Stimulated activated naive B cell treated with anti-CD40 and anti-IgM and Interleukin-4, amounts not matched to agents 10 μg/mL and 1 μg/mL and 100 μg/mL, for 72 hours (primary cell): Measurements from ENCODE around the gene CDKN2A.

Experiments
- ATAC-seq, 2 donors: fragments of 150-1000 bp; cut with Tn5 transposase; replicated peaks; 2 replicates each; pipeline ENCODE4 v1.10.0; 2021; ENCODE audit warnings: moderate library complexity in 1 of 2
- DNase-seq: peaks from one replicate; pipeline ENCODE4 v3.0.0; 2021
- H3K27ac Mint-ChIP-seq: one replicate; pipeline ENCODE4 v1.8.0; 2022; ENCODE audit warnings: mild to moderate bottlenecking, mixed read lengths
- H3K27me3 Mint-ChIP-seq, 2 donors: one replicate each; pipeline ENCODE4 v1.8.0; 2022; ENCODE audit warnings: mixed read lengths in 2 of 2
- H3K36me3 Mint-ChIP-seq, 2 donors: one replicate each; pipeline ENCODE4 v1.8.0; 2022; ENCODE audit warnings: mixed read lengths in 2 of 2, mild to moderate bottlenecking in 1 of 2
- H3K4me1 Mint-ChIP-seq, 2 donors: one replicate each; pipeline ENCODE4 v1.8.0; 2022; ENCODE audit warnings: mixed read lengths in 2 of 2, mild to moderate bottlenecking in 1 of 2
- H3K4me3 Mint-ChIP-seq, 2 donors: one replicate each; pipeline ENCODE4 v1.8.0; 2022; ENCODE audit warnings: mild to moderate bottlenecking in 2 of 2, mixed read lengths in 2 of 2, moderate library complexity in 1 of 2
- H3K9me3 Mint-ChIP-seq, 2 donors: one replicate each; pipeline ENCODE4 v1.8.0; 2022; ENCODE audit warnings: mixed read lengths in 2 of 2, mild to moderate bottlenecking in 1 of 2

CDKN2A gene

DNA sequence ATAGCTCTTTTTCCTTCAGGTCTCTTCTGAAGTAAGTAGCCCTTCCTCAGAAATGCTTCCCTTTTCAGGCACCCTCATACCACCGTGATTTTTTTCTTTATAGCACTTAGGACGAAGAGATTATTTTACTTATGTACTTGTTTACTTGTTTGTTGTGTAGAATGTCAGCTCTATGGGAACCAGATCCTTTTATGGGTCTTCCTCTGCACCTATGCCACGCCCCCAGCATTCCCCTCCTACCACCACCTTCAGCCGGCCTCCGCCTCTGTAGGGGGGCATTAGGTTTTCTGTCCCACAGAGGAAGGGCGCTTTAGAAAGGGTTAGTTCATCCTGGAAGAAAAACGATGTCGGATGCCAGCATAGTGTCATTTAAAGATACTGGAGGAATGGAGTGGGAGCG lies 2.2 kb upstream of the CDKN2A start:
- Mint-ChIP-seq H3K27ac (peak overlapping the region; percentile 98), H3K36me3 (peaks cover 6% of the 10 kb centered on the region in 2 donors), H3K4me3 (peak overlapping the region; percentile 93 to 97), H3K4me1 (peaks cover 14 to 31% of the 10 kb centered on the region in 2 donors), H3K9me3 (no peaks in the 10 kb centered on the region), H3K27me3 (peaks cover 0 to 9% of the 10 kb centered on the region in 2 donors)
- ATAC-seq: no peak
- DNase-seq: no peak

DNA sequence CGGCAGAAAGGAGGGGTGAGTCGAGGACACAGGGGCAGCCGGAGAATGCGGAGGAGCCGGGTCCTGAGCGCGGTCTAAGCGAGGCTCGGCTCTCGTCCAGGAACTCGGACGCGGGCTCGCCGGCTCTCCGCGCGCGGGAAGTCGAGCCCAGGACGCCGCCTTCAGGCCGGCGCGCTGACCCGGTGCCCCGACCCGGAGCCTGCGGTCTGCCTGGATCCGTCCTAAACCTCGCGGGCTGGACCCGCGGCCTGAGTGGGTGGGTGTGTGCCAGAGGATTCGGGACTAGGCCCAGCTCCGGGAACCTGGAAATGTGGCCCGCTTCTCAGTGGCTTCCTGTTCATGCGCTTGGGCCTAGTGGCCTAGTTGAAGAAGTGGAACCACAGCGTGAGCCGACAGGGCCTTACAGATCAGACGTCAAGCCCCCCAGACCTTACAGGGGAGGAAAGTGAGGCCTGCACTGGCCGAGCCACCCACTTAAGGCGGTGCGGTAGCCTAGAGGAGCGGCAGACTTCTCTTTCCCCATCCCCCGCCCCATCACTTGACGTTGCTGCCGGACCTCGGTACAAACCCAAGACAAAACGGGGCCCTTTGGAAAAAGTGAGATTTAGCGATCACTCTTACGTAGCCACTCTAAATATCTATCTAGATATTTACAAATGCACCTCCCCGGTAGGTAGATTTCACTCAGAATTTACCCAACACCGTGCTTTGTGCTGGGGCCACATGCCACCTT lies 1.6 kb upstream of the CDKN2A start:
- Mint-ChIP-seq H3K27ac (peak overlapping the region; percentile 98), H3K4me3 (peak overlapping the region; percentile 93 to 97), H3K27me3 (peaks cover 0 to 6% of the 10 kb centered on the region in 2 donors), H3K9me3 (no peaks in the 10 kb centered on the region), H3K36me3 (peaks cover 6% of the 10 kb centered on the region in 2 donors), H3K4me1 (peaks cover 14 to 31% of the 10 kb centered on the region in 2 donors)
- DNase-seq: peak; percentile 41
- ATAC-seq: peak; percentile 14 to 26

DNA sequence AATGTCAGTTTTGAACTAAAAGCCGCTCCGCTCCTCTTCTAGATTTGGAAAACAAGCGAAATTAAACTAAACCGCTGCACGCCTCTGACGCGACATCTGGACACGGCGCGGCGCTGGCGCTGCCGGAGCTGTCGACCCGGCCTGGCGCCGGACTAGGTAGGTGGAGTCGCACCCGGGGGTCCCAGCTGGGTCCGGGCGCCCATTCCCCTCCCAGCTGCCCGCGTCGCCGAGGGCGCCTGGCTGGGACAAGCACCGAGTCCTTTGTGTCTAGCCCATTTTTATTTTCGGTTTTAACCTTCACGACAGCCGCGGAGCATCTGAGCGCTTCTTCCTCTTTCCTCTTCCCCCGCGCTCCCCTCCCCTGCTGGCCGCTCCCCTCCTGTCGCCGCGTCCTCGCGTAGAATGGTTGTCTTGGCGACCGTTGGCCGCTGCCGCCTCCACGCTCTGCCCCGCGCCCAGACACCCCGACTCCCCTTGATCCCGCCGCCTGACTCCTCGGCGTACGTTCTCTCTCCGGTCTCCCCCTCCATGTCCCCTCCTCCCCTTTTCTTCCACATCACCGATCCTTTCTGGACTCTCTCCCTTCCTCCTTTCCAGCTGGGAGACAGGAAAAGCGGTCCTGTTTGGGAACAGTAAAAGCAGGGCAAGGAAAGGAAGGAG lies 944 bp upstream of the CDKN2A start:
- peak; percentile 86 for DNase-seq

DNA sequence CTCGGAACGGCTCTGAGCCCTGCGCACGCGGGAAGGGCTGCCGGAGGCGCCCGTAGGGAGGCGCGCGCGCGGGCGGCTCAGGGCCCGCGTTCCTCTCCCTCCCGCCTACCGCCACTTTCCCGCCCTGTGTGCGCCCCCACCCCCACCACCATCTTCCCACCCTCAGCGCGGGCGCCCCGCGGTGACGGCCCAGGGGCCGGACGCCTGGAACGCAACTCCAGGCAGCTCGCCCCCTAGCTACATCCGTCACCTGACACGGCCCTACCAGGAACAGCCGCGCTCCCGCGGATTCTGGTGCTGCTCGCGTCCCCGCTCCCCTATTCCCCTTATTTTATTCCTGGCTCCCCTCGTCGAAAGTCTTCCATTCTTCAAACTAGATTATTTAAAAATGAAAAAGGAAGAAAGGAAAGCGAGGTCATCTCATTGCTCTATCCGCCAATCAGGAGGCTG lies 389 bp upstream of the CDKN2A start, which contains the start of gene CDKN2B-AS1:
Gene CDKN2B-AS1, plus strand, starts transcription at position 236 of the 450 bp plus-strand sequence.
- Mint-ChIP-seq H3K27ac (peak within 1 kb of the TSS; percentile 98), H3K4me3 (peak within 1 kb of the TSS; percentile 93 to 97), H3K9me3 (peaks cover 0 to under 1% of the 10 kb centered on the region in 2 donors), H3K4me1 (peaks cover 21 to 40% of the 10 kb centered on the region in 2 donors), H3K27me3 (peaks cover 10 to 14% of the 10 kb centered on the region in 2 donors), H3K36me3 (peaks cover 9 to 13% of the 10 kb centered on the region in 2 donors)
- DNase-seq (peak; percentile 51), ATAC-seq (peak; percentile 62 to 63)

More for the DNA sequence above, 944 bp upstream of the CDKN2A start:
- H3K4me3 Mint-ChIP-seq: peak overlapping the region; percentile 93 to 97
- H3K27ac Mint-ChIP-seq: peak overlapping the region; percentile 98
- peaks cover 6 to 9% of the 10 kb centered on the region in 2 donors for H3K36me3 Mint-ChIP-seq
- ATAC-seq: peak; percentile 86 to 89
- no peaks in the 10 kb centered on the region for H3K9me3 Mint-ChIP-seq
- peaks cover 17 to 34% of the 10 kb centered on the region in 2 donors for H3K4me1 Mint-ChIP-seq
- peaks cover 4 to 8% of the 10 kb centered on the region in 2 donors for H3K27me3 Mint-ChIP-seq

DNA sequence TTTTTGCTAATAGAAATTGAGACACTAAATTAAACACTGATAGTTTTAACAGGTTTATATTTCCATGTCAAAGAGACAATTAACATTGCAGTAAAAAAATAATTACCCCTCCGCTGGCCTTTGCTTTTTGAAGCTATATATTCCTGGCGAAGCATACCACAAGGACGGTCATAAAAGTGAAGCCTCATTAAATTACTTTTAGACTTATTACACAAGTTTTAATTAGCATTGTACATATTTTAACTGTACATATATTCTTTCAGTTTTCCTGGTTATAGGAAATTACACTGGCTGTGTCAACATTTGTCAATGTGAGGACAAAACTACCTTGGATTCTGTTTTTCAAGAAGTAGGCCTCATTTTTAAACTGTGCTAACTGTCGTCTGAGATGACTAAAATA lies 1.2 kb downstream of the CDKN2A start:
- Mint-ChIP-seq H3K9me3 (peaks cover 0 to 1% of the 10 kb centered on the region in 2 donors), H3K4me1 (peaks cover 24 to 48% of the 10 kb centered on the region in 2 donors), H3K36me3 (peaks cover 13 to 15% of the 10 kb centered on the region in 2 donors), H3K27ac (no peak overlapping the region), H3K4me3 (peak overlapping the region; percentile 93 to 97), H3K27me3 (peaks cover 25% of the 10 kb centered on the region in 2 donors)
- ATAC-seq (no peak), DNase-seq (no peak)

DNA sequence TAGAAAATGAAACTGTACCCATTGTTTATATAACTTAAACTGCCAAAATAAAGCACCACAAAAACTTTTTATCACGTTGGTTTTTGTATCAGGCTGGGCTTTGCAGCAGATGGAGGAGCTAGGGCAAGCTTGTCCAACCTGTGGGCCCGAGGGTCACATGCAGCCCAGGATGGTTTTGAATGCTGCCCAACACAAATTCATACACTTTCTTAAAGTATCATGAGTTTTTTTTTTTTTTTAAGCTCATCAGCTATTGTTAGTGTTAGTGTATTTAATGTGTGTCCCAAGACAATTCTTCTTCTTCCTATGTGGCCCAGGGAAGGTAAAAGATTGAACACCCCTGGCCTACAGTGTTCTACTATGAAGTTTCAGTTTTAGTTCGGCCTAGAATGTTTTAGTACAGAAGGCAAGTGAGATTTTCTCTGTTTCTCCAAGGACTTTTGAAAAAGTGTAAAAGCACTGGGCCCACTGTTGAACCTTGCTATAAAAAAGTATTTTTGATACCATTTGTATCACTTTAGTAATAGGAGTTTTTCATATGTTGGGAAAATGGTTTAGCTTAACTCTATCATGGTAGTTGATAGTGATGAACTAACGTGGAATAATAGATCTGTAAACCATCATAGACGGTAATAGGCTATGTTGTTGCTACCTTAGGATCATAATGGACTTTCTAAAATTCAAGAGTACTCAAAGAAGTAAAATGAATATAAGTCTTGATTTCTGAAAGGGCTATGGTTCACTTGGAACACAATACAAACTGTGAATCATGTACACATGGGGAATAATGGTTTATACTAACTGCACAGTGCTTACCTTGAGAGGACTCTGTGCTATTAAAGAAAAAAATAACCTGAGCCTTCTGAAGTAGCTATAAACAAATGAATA lies 2.9 kb downstream of the CDKN2A start:
- Mint-ChIP-seq H3K4me1 (peaks cover 21 to 55% of the 10 kb centered on the region in 2 donors), H3K36me3 (peaks cover 10 to 15% of the 10 kb centered on the region in 2 donors), H3K9me3 (peaks cover 0 to 1% of the 10 kb centered on the region in 2 donors), H3K27ac (no peak overlapping the region), H3K4me3 (no peak overlapping the region), H3K27me3 (peaks cover 36 to 39% of the 10 kb centered on the region in 2 donors)
- DNase-seq: no peak
- ATAC-seq: no peak

DNA sequence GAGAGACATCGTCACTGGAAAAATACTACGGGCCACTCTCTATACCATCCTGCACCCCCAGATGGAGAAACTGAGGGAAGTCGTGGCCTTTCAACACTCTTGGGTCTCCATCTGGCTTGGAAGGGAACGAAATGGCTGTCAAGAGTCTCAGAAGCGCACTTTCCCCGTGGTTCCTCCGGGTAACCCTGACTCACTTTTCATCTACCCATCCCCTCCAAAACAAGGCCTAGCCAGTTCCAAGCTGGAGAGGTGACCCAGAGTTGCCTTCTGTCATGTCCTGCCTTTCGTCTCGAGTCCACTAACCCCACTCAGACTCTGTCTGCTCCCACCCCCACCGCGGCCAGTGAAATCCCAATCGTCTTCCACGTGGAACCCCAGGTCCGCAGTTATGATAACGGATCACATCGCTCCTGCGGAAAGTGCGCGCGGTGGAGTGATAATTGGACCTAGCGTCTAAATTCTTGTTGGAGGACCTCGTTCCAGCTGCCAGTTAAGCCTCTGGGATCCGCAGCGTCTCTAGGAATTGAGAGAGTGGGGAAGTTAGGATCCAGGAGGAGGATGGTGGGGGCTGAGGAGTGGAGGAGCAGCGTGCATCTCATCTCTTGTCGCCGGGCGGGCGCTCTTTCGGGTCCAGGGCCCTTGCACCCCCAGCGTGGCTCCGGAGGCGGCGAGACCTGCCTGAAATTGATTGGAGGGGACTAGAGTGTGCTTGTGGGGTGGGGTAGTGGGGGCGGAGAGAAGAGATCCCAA lies 4.6 kb downstream of the CDKN2A start:
- peaks cover 8 to 10% of the 10 kb centered on the region in 2 donors for H3K36me3 Mint-ChIP-seq
- peaks cover 0 to 1% of the 10 kb centered on the region in 2 donors for H3K9me3 Mint-ChIP-seq
- H3K27me3 Mint-ChIP-seq: peaks cover 36 to 45% of the 10 kb centered on the region in 2 donors
- ATAC-seq: no peak
- peak overlapping the region; percentile 36 to 53 for H3K4me3 Mint-ChIP-seq
- peaks cover 13 to 39% of the 10 kb centered on the region in 2 donors for H3K4me1 Mint-ChIP-seq
- no peak for DNase-seq
- H3K27ac Mint-ChIP-seq: peak overlapping the region; percentile 89

DNA sequence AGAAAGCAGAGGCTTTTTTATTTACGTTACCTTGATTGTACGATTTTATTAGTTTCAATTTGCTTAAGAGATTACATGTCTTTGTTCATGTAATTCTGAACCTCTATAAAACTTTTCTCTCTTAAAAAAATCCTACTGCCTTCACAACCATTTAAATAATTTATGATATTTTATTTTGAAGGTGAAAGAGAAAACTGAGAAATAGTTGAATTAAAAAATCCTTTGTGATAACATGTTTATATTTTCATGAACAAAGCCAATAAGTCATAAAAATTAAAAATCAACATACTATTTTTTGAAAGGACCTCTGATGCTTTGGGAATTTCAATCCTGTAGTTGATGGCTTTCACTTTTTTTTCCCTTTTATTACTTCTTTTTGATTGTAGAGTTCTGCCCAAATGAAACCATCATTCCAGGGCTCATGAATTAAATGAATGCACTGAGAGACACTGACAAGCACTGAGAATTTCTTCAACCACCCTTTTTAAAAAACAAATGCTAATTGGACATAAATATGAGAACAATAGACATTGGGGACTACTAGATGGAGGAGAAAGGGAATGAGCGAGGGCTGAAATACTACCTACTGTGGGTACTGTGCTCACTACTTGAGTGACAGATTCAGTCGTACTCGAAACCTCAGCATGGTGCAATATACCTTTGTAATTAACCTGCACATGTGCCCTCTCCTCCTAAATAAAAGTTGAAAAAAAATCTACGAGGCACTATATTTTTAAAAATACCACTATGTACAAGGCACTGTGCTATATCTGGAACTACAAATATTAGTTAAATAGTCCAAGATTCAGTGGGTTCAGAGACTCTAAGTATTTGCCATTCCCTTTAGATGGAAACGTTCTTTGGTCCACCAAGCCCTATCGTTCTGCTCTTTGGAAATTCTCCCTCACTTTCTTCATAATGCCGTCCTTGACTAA lies 5.9 kb downstream of the CDKN2A start:
- ATAC-seq (no peak), DNase-seq (no peak)
- H3K27ac Mint-ChIP-seq: no peak overlapping the region
- H3K9me3 Mint-ChIP-seq: peaks cover 0 to 1% of the 10 kb centered on the region in 2 donors
- H3K4me1 Mint-ChIP-seq: peaks cover 11 to 29% of the 10 kb centered on the region in 2 donors
- no peak overlapping the region for H3K4me3 Mint-ChIP-seq
- peaks cover 7 to 8% of the 10 kb centered on the region in 2 donors for H3K36me3 Mint-ChIP-seq
- H3K27me3 Mint-ChIP-seq: peaks cover 39 to 53% of the 10 kb centered on the region in 2 donors

DNA sequence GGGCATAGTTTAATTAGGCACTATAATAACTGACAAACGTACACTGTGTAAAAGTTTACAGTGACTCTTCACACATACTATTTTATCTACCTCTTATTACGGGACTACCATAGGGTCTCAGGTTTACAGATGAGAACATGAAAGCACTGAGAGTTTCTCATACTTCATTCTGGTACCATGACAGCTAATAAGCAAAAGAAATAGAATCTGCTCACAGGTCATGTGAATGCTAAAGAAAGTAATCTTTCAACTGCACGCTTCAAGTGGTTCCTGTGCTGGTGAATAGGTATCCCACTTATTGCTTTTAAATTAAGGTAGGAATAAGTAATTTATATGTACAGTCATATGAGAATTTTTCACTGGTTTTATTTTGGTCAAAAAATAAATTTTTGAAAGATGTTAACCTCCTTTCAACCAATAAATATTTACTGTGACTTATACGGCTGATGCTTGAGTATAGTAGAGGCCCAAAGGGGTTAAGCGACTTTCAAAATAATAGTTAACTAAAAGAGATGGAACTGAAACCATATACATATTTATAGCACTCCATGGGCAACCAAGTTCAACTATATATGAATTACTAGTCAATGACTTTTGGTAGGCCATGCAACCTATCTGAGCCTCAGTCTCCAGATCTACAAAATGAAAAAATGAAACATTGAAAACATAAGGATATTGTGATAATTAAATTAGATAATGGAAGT lies 8.1 kb downstream of the CDKN2A start:
- ATAC-seq: no peak
- H3K36me3 Mint-ChIP-seq: peaks cover 7 to 8% of the 10 kb centered on the region in 2 donors
- peaks cover 10 to 27% of the 10 kb centered on the region in 2 donors for H3K4me1 Mint-ChIP-seq
- H3K4me3 Mint-ChIP-seq: no peak overlapping the region
- no peak overlapping the region for H3K27ac Mint-ChIP-seq
- H3K9me3 Mint-ChIP-seq: peaks cover 0 to 1% of the 10 kb centered on the region in 2 donors
- DNase-seq: no peak
- H3K27me3 Mint-ChIP-seq: peaks cover 44 to 58% of the 10 kb centered on the region in 2 donors

DNA sequence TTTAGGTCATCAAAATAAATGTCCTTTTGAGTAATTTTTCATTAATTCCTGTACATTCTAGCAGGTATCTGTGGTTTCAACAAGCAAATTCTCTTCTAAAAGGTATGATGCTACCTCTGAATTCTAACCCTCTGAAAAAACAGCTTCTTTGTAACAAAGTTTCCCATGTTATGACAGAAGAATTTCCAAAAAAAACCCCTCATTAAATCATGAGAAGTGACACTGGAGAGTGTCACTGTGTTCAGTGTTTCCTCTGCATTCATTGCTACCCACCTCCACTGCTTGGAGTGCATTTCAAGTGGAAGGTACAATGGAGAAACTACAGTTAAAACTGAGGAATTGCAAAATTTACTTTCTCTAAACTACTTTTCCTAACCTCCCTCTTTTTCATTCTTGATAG lies 10.1 kb downstream of the CDKN2A start:
- DNase-seq: no peak
- ATAC-seq: no peak
- H3K27ac Mint-ChIP-seq: no peak overlapping the region
- H3K36me3 Mint-ChIP-seq: no peaks in the 10 kb centered on the region
- H3K4me3 Mint-ChIP-seq: no peak overlapping the region
- H3K9me3 Mint-ChIP-seq: no peaks in the 10 kb centered on the region
- H3K27me3 Mint-ChIP-seq: peaks cover 40 to 52% of the 10 kb centered on the region in 2 donors
- peaks cover 0 to 14% of the 10 kb centered on the region in 2 donors for H3K4me1 Mint-ChIP-seq

DNA sequence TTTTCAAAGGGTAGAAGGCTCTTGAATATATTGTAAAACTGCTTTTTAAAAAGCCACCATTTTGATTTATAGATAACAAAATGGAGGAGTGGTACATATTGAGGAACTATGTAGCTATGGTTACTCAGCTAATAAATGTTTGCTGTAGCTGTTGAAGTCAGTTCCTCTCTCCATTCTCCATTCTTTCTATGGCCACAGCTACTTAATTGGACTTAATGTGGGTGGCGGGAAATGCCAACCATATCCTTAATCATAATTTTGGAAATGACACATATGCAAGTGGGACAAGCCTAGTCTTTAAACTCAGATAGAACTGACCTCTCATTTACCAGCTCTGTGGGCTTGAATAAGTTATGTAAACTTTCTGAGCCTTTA lies 10.6 kb downstream of the CDKN2A start:
- no peaks in the 10 kb centered on the region for H3K9me3 Mint-ChIP-seq
- no peak overlapping the region for H3K27ac Mint-ChIP-seq
- peaks cover 0 to 10% of the 10 kb centered on the region in 2 donors for H3K4me1 Mint-ChIP-seq
- ATAC-seq: no peak
- no peak for DNase-seq
- no peaks in the 10 kb centered on the region for H3K36me3 Mint-ChIP-seq
- H3K27me3 Mint-ChIP-seq: peaks cover 42 to 52% of the 10 kb centered on the region in 2 donors
- H3K4me3 Mint-ChIP-seq: no peak overlapping the region
